HG02884 (cell line): ENCODE measurements around the gene KRTAP4-8.
"Not testable (repeated sequence)": the region's sequence is repeated elsewhere in the genome, so short reads cannot be mapped to it uniquely, and the experiment has no call there.

ENCODE experiments used
- ATAC-seq: cut with Tn5 transposase; IDR thresholded peaks from one replicate; pipeline ENCODE4 v1.9.1; 2021; ENCODE audit warnings: mild to moderate bottlenecking, moderate library complexity; ENCODE audit not compliant: unreplicated experiment

KRTAP4-8 gene

GRCh38 chr17:41065829-41066624 is 31.9 kb downstream of the KRTAP4-8 start, which contains the start of gene KRTAP2-4:
Gene KRTAP2-4, minus strand, starts transcription at chr17:41065879. Its CDS starts 34 bp downstream, at chr17:41065845.
- ATAC-seq: no peak

- ATAC-seq: not testable (repeated sequence)
Observed at GRCh38 chr17:41065016-41065689, 32.8 kb downstream of the KRTAP4-8 start.

GRCh38 chr17:41064301-41064700 is 33.6 kb downstream of the KRTAP4-8 start:
- no peak for ATAC-seq

- ATAC-seq: no peak
Observed at GRCh38 chr17:41063449-41063848, 34.5 kb downstream of the KRTAP4-8 start.

- no peak for ATAC-seq
Observed at GRCh38 chr17:41061964-41062363, 36.0 kb downstream of the KRTAP4-8 start.

- no peak for ATAC-seq
Observed at GRCh38 chr17:41060052-41060604, 37.8 kb downstream of the KRTAP4-8 start, which contains the start of gene KRTAP2-3. Gene KRTAP2-3, minus strand, starts transcription at chr17:41060114. Its CDS starts 64 bp downstream, at chr17:41060050.

- not testable (repeated sequence) for ATAC-seq
Observed at GRCh38 chr17:41059276-41060051, 38.5 kb downstream of the KRTAP4-8 start.

GRCh38 chr17:41058741-41059140 is 39.2 kb downstream of the KRTAP4-8 start:
- no peak for ATAC-seq

GRCh38 chr17:41057547-41057946 is 40.4 kb downstream of the KRTAP4-8 start:
- ATAC-seq: no peak

GRCh38 chr17:41055130-41055529 is 42.8 kb downstream of the KRTAP4-8 start, which contains the start of gene KRTAP2-2:
Gene KRTAP2-2, minus strand, starts transcription at chr17:41055230. Its CDS starts 19 bp downstream, at chr17:41055211.
- ATAC-seq: not testable (repeated sequence)

GRCh38 chr17:41054556-41054955 is 43.4 kb downstream of the KRTAP4-8 start:
- not testable (repeated sequence) for ATAC-seq

GRCh38 chr17:41054025-41054424 is 43.9 kb downstream of the KRTAP4-8 start:
- no peak for ATAC-seq

- no peak for ATAC-seq
Observed at GRCh38 chr17:41052566-41052965, 45.4 kb downstream of the KRTAP4-8 start.

GRCh38 chr17:41049110-41049509 is 48.8 kb downstream of the KRTAP4-8 start:
- no peak for ATAC-seq

GRCh38 chr17:41048441-41048840 is 49.5 kb downstream of the KRTAP4-8 start:
- no peak for ATAC-seq
